Testis (tissue), 3 donors: ENCODE data around the gene LIN7B. TPM values are rescaled to one million over a fixed set of nuclear protein-coding genes. Genes with fewer than 3 reads are reported as not detected.

Source experiments
- DNase-seq: peaks from one replicate; pipeline ENCODE4 v3.0.0-alpha.2; 2019
- H3K27ac ChIP-seq, 2 donors: fragments of 200-600 bp; sonication (generic); one replicate each; pipeline ENCODE4 v1.5.1; 2019
- H3K27me3 ChIP-seq: fragments of 200-600 bp; sonication (generic); one replicate; pipeline ENCODE4 v1.5.1; 2019
- H3K36me3 ChIP-seq: fragments of 200-600 bp; sonication (generic); one replicate; pipeline ENCODE4 v1.5.1; 2017; ENCODE audit warnings: low read depth; ENCODE audit errors: missing control alignments
- H3K4me1 ChIP-seq: fragments of 200-600 bp; sonication (generic); one replicate; pipeline ENCODE4 v1.5.1; 2019
- H3K4me3 ChIP-seq, 2 donors: fragments of 200-600 bp; sonication (generic); one replicate each; pipeline ENCODE4 v1.5.1; 2017 to 2019
- H3K9me3 ChIP-seq: fragments of 200-600 bp; sonication (generic); one replicate; pipeline ENCODE4 v1.5.1; 2017
- POLR2A ChIP-seq: fragments of 450-650 bp; IDR thresholded peaks from one replicate; pipeline ENCODE4 v1.6.1; 2017; ENCODE audit warnings: antibody characterized with exemption, mild to moderate bottlenecking, moderate library complexity
- WGBS, 2 donors: methylation state at CpG; one replicate each; pipeline ENCODE4 v1.1.5; 2018; 5-methylcytosine and 5-hydroxymethylcytosine counted together
- intact Hi-C: fragments of 100-400 bp; cut with DNase I; formaldehyde crosslinking; loops from one replicate; pipeline ENCODE4 v1.15.1; 2023; ENCODE audit warnings: low total_unique reads
- polyA plus RNA-seq: library from polyadenylated mRNA; stranded (reverse); fragments of 350-450 nt; fragmentation: Illumina TruSeq; extraction: RNeasy Lipid Tissue Mini Kit (QIAGEN cat#74804); gene quantifications from one replicate; pipeline ENCODE4 v1.2.3, GENCODE V29; 2014; ENCODE audit warnings: low read depth, low replicate concordance; ENCODE audit not compliant: insufficient read depth
- total RNA-seq, 2 donors: library from RNA; depleted of rRNA; stranded (reverse); fragments of >200 nt; gene quantifications; one replicate each; pipeline ENCODE4 v1.2.3, GENCODE V29; 2016
- TF ChIP-seq, protein P1 (sequence below), 3 experiments: fragments of 450-650 bp in 2 of 3; fragments of 200-600 bp in 1 of 3; sonication (generic) in 1 of 3; IDR thresholded peaks; one replicate each; pipeline ENCODE4 v1.5.1; 2016 to 2019; ENCODE audit warnings: antibody characterized with exemption in 3 of 3, mild to moderate bottlenecking in 2 of 3, moderate library complexity in 1 of 3

LIN7B gene
- total and polyA plus RNA-seq, 3 donors from 2014 or later, result 22.4 to 66.2 (median 57.6) TPM

DNA sequence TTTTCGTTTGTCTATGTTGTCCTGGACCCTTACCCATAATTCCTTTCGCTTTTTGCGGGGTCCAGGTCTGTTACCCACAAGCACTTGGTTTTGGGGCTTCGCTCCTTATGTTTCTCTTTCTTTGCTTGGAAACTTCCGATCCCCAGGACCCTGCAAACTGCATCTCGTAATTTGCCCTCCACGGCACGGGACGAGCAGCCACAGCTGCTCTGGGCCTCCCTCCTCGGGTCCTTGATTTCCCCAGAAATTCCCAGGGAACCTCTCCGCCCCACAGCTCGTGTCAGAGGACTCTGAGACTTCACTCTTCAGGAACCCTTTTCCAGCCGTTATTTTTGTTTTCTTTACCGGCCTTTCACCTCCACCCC lies 28.3 kb upstream of the LIN7B start:
- DNase-seq, result no peak
- WGBS, 2 donors, result 0% methylated on average over 14 of the region's 14 CpGs
- intact Hi-C loops, result no loop called here
- peak overlapping the region; percentile 71 to 87 for H3K27ac ChIP-seq
- peak overlapping the region; percentile 72 to 99 for H3K4me3 ChIP-seq
- H3K9me3 ChIP-seq, result no peaks in the 10 kb centered on the region
- TF ChIP-seq, protein P1, sequence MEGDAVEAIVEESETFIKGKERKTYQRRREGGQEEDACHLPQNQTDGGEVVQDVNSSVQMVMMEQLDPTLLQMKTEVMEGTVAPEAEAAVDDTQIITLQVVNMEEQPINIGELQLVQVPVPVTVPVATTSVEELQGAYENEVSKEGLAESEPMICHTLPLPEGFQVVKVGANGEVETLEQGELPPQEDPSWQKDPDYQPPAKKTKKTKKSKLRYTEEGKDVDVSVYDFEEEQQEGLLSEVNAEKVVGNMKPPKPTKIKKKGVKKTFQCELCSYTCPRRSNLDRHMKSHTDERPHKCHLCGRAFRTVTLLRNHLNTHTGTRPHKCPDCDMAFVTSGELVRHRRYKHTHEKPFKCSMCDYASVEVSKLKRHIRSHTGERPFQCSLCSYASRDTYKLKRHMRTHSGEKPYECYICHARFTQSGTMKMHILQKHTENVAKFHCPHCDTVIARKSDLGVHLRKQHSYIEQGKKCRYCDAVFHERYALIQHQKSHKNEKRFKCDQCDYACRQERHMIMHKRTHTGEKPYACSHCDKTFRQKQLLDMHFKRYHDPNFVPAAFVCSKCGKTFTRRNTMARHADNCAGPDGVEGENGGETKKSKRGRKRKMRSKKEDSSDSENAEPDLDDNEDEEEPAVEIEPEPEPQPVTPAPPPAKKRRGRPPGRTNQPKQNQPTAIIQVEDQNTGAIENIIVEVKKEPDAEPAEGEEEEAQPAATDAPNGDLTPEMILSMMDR (IDR thresholded peaks at IDR 0.05), result no peak
- no peak for TF ChIP-seq POLR2A
- peaks cover 31% of the 10 kb centered on the region for H3K4me1 ChIP-seq
- no peaks in the 10 kb centered on the region for H3K36me3 ChIP-seq
- H3K27me3 ChIP-seq, result no peaks in the 10 kb centered on the region

DNA sequence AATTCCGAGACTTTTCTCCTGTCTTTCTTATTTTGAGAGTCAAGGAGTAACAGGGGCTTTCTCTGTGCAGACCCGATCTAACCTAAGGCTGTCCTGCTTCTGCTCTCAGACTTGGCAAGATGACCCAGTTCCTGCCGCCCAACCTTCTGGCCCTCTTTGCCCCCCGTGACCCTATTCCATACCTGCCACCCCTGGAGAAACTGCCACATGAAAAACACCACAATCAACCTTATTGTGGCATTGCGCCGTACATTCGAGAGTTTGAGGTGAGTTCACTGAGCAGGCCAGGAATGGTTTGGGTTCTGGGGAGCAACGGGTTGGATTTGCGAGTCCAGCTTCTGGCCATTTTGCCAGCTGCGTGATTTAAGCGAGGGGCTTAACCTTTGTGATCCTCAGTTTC lies 27.9 kb upstream of the LIN7B start:
- intact Hi-C loops, result no loop called here
- TF ChIP-seq, protein P1 (IDR thresholded peaks at IDR 0.05), result no peak
- no peak for TF ChIP-seq POLR2A
- H3K27ac ChIP-seq, result peak overlapping the region; percentile 71 to 87
- H3K9me3 ChIP-seq, result no peaks in the 10 kb centered on the region
- 15 to 18% methylated on average over 11 of the region's 11 CpGs for WGBS, 2 donors
- H3K4me3 ChIP-seq, result peak overlapping the region; percentile 72 to 99
- H3K27me3 ChIP-seq, result no peaks in the 10 kb centered on the region
- DNase-seq, result no peak
- H3K4me1 ChIP-seq, result peaks cover 28% of the 10 kb centered on the region
- H3K36me3 ChIP-seq, result no peaks in the 10 kb centered on the region

DNA sequence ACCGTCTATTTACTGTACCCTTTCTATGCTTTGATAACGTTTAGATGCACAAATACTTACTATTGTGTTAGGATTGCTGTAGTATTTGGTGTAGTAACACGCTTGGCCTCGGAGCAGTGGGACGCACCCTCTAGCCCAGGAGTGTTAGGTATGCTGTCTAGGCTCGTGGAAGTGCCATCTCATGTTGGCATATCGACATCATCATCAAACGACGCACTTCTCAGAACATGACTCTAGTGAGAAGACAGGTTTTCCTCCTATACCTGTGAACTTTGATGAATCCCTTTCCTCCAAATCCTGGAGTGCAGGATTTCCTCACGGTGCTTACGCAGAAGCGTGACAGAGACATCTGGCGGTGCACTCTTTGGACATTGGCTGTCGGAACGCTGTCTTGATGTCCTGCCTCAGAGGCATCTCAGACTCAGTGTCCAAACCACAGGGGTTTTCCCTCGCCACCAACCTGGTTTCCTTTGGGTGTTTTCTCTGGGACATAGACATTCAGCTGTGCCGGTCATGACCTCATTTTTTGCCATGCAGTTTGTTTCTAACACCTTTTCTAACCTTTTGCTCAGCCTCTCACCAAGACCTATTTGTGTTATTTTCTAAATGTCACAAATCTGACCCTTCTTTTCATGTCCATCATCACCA lies 22.7 kb upstream of the LIN7B start:
- Histone ChIP-seq H3K4me1 (peaks cover 24% of the 10 kb centered on the region), H3K27me3 (no peaks in the 10 kb centered on the region), H3K36me3 (no peaks in the 10 kb centered on the region), H3K9me3 (no peaks in the 10 kb centered on the region), H3K27ac (no peak overlapping the region), H3K4me3 (no peak overlapping the region)
- intact Hi-C loops, result loop anchor here (10.0 kb wide), 2 partner anchors 53 to 123 kb away; no protein-coding TSS in a partner anchor
- no peak for TF ChIP-seq POLR2A
- TF ChIP-seq, protein P1 (IDR thresholded peaks at IDR 0.05), result no peak
- 92 to 95% methylated on average over 17 of the region's 17 CpGs for WGBS, 2 donors
- no peak for DNase-seq

DNA sequence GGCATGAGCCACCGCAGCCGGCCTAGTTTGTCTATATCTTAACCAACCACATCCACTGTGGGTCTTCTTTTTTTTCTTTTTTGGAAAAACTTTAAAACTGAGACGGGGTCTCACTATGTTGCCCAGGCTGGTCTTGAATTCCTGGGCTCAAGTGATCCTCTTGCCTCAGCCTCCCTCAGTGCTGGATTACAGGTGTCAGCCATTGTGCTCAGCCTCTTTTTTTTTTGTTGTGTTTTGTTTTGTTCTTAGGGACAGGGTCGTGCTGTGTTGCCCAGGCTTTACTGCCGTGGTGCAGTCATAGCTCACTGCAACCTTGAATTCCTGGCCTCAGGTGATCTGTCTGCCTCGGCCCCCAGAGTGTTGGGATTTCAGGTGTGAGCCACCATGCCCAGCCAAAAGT lies 21.5 kb upstream of the LIN7B start:
- H3K27ac ChIP-seq, result no peak overlapping the region
- peaks cover 16% of the 10 kb centered on the region for H3K4me1 ChIP-seq
- no peaks in the 10 kb centered on the region for H3K27me3 ChIP-seq
- H3K4me3 ChIP-seq, result no peak overlapping the region
- 95 to 96% methylated on average over 6 of the region's 6 CpGs for WGBS, 2 donors
- no peak for DNase-seq
- intact Hi-C loops, result loop anchor here (10.0 kb wide), 2 partner anchors 52 to 122 kb away; no protein-coding TSS in a partner anchor
- H3K36me3 ChIP-seq, result no peaks in the 10 kb centered on the region
- no peaks in the 10 kb centered on the region for H3K9me3 ChIP-seq
- TF ChIP-seq, protein P1 (IDR thresholded peaks at IDR 0.05), result no peak
- no peak for TF ChIP-seq POLR2A
